GM21360 (cell line): ENCODE measurements around the gene PXMP4.
"Not testable (repeated sequence)": the region's sequence is repeated elsewhere in the genome, so short reads cannot be mapped to it uniquely, and the experiment has no call there.

ENCODE experiments used
- ATAC-seq: cut with Tn5 transposase; IDR thresholded peaks from one replicate; pipeline ENCODE4 v1.9.1; 2021; ENCODE audit warnings: mild to moderate bottlenecking, moderate library complexity; ENCODE audit not compliant: unreplicated experiment

Gene PXMP4

GRCh38 chr20:33704197-33704924 lies 15.7 kb downstream of the PXMP4 start:
- no peak for ATAC-seq

GRCh38 chr20:33703498-33704137 lies 16.5 kb downstream of the PXMP4 start:
- no peak for ATAC-seq

DNA sequence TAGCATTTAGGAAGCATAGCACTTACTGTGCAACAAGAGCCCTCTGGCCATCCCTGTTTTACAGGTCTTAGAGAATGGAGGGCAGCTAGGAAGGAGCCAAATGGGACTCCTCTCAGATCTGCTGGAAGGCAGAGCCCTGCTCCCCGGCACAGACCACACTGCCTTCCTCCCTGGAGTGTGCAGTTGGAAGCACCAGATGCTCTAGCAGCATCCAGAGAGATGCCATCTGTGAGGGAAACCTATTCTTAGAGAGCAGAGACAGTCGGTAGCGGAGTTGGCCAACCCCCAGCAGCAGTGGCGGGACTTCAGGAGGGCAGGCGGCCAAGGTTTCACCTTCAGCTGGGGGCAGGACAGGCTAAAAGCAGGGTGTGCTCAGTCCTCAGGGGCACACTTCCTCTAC lies 17.2 kb downstream of the PXMP4 start:
- ATAC-seq: no peak

DNA sequence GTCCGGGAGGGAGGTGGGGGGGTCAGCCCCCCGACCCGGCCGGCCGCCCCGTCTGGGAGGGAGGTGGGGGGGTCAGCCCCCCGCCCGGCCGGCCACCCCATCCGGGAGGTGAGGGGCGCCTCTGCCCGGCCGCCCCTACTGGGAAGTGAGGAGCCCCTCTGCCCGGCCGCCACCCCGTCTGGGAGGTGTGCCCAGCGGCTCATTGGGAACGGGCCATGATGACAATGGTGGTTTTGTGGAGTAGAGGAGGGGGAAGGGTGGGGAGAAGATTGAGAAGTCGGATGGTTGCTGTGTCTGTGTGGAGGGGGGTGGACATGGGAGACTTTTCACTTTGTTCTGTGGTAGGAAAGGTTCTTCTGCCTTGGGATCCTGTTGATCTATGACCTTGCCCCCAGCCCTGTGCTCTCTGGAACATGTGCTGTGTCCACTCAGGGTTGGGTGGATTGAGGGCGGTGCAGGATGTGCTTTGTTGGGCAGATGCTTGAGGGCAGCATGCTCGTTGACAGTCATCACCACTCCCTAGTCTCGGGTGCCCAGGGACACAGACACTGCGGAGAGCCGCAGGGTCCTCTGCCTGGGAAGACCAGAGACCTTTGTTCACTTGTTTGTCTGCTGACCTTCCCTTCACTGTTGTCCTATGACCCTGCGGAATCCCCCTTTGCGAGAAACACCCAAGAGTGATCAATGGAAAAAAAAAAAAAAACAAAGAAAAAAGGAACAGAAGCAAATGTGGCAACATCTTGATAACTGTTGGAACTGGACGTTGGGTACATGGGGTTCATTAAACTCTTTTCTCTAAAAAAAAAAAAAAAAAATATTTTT lies 18.3 kb downstream of the PXMP4 start:
- ATAC-seq: no peak

GRCh38 chr20:33700696-33701441 lies 19.2 kb downstream of the PXMP4 start:
- ATAC-seq: not testable (repeated sequence)

GRCh38 chr20:33698966-33699365 lies 21.1 kb downstream of the PXMP4 start:
- not testable (repeated sequence) for ATAC-seq

GRCh38 chr20:33697129-33697528 lies 23.0 kb downstream of the PXMP4 start:
- no peak for ATAC-seq

DNA sequence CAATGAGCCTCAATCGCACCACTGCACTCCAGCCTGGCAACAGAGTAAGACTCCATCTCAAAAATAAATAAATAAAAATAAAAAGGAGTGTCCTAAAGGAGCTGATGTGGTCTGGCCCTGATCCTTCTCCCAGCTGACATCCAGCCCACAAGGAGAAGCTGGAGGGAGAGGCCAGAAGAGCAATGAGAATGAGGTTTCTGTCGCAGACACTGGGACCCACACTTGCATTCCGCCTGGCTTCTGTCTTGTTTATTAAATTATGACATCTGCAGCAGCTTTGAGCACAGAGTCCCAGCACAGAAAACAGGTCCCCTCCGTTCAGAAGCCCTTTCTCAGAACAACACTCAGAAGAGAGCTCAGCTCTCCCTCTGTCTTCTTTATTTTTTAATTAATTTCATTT lies 23.7 kb downstream of the PXMP4 start:
- ATAC-seq: no peak

GRCh38 chr20:33694639-33695012 lies 25.5 kb downstream of the PXMP4 start:
- no peak for ATAC-seq

GRCh38 chr20:33693741-33694638 lies 26.1 kb downstream of the PXMP4 start:
- ATAC-seq: no peak

- ATAC-seq: no peak
Measured at GRCh38 chr20:33693289-33693688, 26.8 kb downstream of the PXMP4 start.

- ATAC-seq: no peak
Measured at GRCh38 chr20:33689973-33690372, 30.1 kb downstream of the PXMP4 start.

DNA sequence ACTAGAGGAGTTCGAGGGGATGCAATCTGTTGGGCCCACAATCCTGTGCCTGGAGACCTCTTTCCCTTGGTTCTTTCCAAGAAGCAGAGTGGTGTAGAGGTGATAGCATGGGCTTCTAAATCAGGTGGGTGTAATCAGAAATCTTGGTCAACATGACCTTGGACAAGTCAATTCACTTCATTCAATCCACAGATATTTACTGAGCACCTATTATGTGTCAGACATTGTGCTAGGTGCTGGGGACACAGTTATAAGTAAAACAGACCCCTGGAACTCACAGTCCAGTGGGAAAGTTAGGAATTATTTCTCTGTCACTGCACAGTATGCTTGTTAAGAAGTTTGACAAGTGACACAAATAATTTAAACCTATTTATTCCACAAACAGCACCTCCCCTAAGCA lies 30.6 kb downstream of the PXMP4 start:
- no peak for ATAC-seq

- ATAC-seq: no peak
Measured at GRCh38 chr20:33688938-33689424, 31.1 kb downstream of the PXMP4 start.

DNA sequence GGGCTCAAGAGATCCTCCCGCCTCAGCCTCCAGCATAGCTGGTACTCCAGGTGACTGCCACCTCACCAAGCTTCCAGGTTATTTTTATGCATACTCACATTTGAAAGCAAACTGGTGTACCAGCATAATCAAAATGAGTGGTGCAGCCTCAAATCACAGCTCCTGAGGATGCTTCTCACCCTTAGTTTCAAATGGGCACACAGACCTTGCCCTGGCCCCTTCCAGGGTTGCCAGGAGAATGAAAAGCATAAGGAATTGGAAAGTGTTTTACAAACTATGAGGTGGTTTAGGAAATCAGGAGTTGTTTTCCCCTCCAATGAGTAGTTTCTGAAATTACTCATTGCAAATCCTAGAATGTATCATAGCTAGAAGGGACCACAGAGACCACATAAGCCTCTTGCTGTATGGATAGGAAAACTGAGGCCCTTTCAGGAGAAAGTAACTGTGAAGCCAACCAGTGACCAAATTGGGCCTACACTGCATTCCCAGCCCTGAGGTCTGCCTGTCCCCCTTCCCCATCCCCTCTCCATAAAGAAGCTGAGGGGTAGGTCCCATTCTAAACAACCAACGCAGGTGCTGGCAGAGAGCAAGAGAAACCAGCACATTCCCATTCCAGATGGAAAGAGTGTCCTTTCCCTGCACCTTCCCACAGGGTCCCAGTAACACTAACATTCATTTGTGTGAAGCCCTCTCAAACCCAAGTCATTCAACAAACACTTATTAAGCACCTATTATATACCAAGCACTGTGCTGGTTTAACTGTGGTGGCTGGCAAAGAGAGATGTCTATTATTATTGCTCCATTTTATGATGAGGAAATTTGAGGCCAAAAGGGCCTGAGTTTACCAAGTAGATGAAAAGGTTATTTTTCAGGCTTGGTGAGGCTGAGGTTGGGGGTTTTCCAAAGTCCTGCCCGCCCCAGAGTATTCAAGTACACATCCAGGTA lies 31.8 kb downstream of the PXMP4 start:
- ATAC-seq: no peak

DNA sequence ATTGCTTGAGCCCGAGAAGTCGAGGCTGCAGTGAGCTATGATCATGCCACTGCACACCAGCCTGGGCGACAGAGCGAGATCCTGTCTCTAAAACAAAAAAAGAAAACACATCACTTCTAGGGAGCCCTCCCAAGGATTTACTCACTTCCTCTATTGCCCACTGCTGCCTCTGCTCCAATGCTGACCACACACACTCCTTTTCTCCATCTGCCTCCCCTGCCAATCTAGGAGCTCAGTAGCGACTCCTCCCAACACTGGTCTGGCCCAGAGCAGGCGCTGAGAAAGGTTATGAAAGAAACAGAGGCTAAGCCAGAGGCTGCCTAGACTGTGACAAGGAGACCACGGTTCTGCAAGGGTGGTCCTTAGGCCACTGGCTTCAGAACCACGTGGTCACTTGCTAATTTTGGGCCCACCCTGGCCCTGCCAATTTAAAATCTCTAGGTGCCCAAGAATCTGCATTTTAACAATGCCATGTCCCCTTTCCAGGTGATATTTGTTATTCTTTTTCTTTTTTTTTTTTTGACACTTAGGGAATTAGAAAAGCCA lies 32.7 kb downstream of the PXMP4 start:
- no peak for ATAC-seq

DNA sequence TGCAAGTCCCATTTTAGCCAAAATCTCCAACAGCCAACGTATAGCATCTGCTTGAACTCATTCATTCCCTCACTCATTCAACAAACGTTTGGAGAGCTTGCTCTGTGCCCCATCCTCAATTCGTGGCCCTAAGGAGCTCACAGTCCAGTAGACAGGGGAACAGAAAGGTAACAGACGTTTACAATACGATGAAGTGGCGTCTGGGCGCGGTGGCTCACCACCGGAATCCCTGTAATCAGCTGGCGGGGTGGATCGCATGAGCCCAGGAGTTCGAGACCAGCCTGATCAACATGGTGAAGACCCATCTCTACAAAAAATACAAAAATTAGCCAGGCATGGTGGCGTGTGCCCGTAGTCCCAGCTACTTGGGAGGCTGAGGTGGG lies 33.1 kb downstream of the PXMP4 start:
- ATAC-seq: no peak

GRCh38 chr20:33686100-33686983 lies 33.8 kb downstream of the PXMP4 start, which contains the start of gene E2F1:
TSS of gene E2F1 (minus strand) at chr20:33686385. CDS start at chr20:33686264, 121 bp downstream.
- ATAC-seq: peak; percentile 74
